HEK293 (cell line): ENCODE data around the gene GPR153.

Source experiments
- CTCF ChIA-PET: fragments of 350-600 bp; formaldehyde crosslinking; extraction: SDS; loops from one replicate; lab custom pipeline; 2021; ENCODE audit warnings: antibody characterized with exemption; lab: Yijun Ruan, JAX
- POLR2A ChIA-PET: fragments of 300-600 bp; formaldehyde crosslinking; extraction: SDS; loops from one replicate; lab custom pipeline; 2020; ENCODE audit warnings: antibody characterized with exemption, inconsistent platforms; lab: Yijun Ruan, JAX
- H3K27ac ChIP-seq: fragments of 200-500 bp; sonication (Bioruptor generic); 2 replicates; pipeline ENCODE4 v1.5.1; 2014; ENCODE audit warnings: low read depth, low read length, control low read depth, inconsistent platforms; ENCODE audit errors: extremely low read depth
- H3K36me3 ChIP-seq, 2 experiments: fragments of 200-500 bp in 1 of 2; sonication (Bioruptor generic) in 1 of 2; 1 replicate in 1 of 2; 2 replicates in 1 of 2; pipeline ENCODE4 v1.5.1; 2014 to 2017; ENCODE audit warnings: inconsistent platforms in 2 of 2, low read length in 2 of 2; ENCODE audit not compliant: control insufficient read depth in 2 of 2, insufficient read depth in 1 of 2
- H3K4me1 ChIP-seq: fragments of 200-500 bp; sonication (Bioruptor generic); 2 replicates; pipeline ENCODE4 v1.5.1; 2014; ENCODE audit warnings: mild to moderate bottlenecking, low read length, inconsistent platforms; ENCODE audit not compliant: control insufficient read depth, insufficient read depth
- H3K4me3 ChIP-seq: 2 replicates; pipeline ENCODE4 v1.5.1; 2011; ENCODE audit warnings: low read depth, mild to moderate bottlenecking, control low read depth, low read length, moderate library complexity
- H3K9me3 ChIP-seq: fragments of 200-500 bp; sonication (Bioruptor generic); 2 replicates; pipeline ENCODE4 v1.5.1; 2014; ENCODE audit warnings: low read depth, low read length, inconsistent platforms; ENCODE audit not compliant: control insufficient read depth, insufficient read depth
- EGR2 ChIP-seq: fragments of 450-650 bp; formaldehyde crosslinking; IDR thresholded peaks from 2 replicates; pipeline ENCODE4 v1.5.1; 2016; ENCODE audit warnings: low read depth, missing biosample characterization, missing genetic modification characterization
- FEZF1 ChIP-seq: fragments of 450-650 bp; formaldehyde crosslinking; IDR thresholded peaks from 2 replicates; pipeline ENCODE4 v1.5.1; 2016; ENCODE audit warnings: missing biosample characterization, missing genetic modification characterization
- GLIS2 ChIP-seq: fragments of 450-650 bp; formaldehyde crosslinking; IDR thresholded peaks from 2 replicates; pipeline ENCODE4 v1.5.1; 2016; ENCODE audit warnings: missing biosample characterization, missing genetic modification characterization
- OSR2 ChIP-seq: fragments of 450-650 bp; formaldehyde crosslinking; IDR thresholded peaks from 2 replicates; pipeline ENCODE4 v1.5.1; 2016; ENCODE audit warnings: missing biosample characterization, missing genetic modification characterization
- RBAK ChIP-seq: fragments of 450-650 bp; formaldehyde crosslinking; IDR thresholded peaks from 2 replicates; pipeline ENCODE4 v1.5.1; 2016; ENCODE audit warnings: missing biosample characterization, missing genetic modification characterization
- ZBTB17 ChIP-seq: fragments of 450-650 bp; formaldehyde crosslinking; IDR thresholded peaks from 2 replicates; pipeline ENCODE4 v1.5.1; 2016; ENCODE audit warnings: missing biosample characterization, missing genetic modification characterization
- ZFP41 ChIP-seq: fragments of 450-650 bp; formaldehyde crosslinking; IDR thresholded peaks from 2 replicates; pipeline ENCODE4 v1.5.1; 2016; ENCODE audit warnings: missing biosample characterization, missing genetic modification characterization, borderline replicate concordance
- ZNF155 ChIP-seq: fragments of 450-650 bp; formaldehyde crosslinking; IDR thresholded peaks from 2 replicates; pipeline ENCODE4 v1.5.1; 2016; ENCODE audit warnings: missing biosample characterization, missing genetic modification characterization
- ZNF221 ChIP-seq: fragments of 450-650 bp; formaldehyde crosslinking; IDR thresholded peaks from 2 replicates; pipeline ENCODE4 v1.5.1; 2017; ENCODE audit warnings: missing biosample characterization, missing genetic modification characterization, borderline replicate concordance
- ZNF302 ChIP-seq: fragments of 450-650 bp; formaldehyde crosslinking; IDR thresholded peaks from 2 replicates; pipeline ENCODE4 v1.5.1; 2016; ENCODE audit warnings: missing biosample characterization, missing genetic modification characterization, low read depth
- ZNF560 ChIP-seq: fragments of 450-650 bp; formaldehyde crosslinking; IDR thresholded peaks from 2 replicates; pipeline ENCODE4 v1.5.1; 2017; ENCODE audit warnings: missing biosample characterization, missing genetic modification characterization, borderline replicate concordance
- ZNF621 ChIP-seq: fragments of 450-650 bp; formaldehyde crosslinking; IDR thresholded peaks from 2 replicates; pipeline ENCODE4 v1.5.1; 2017; ENCODE audit warnings: missing biosample characterization, missing genetic modification characterization
- ZNF654 ChIP-seq: fragments of 450-650 bp; formaldehyde crosslinking; IDR thresholded peaks from 2 replicates; pipeline ENCODE4 v1.5.1; 2016; ENCODE audit warnings: low read depth, missing biosample characterization, missing genetic modification characterization
- ZNF677 ChIP-seq: fragments of 450-650 bp; IDR thresholded peaks from 2 replicates; pipeline ENCODE4 v1.5.0; 2018; ENCODE audit warnings: missing biosample characterization, mild to moderate bottlenecking, missing genetic modification characterization, moderate library complexity
- ZNF791 ChIP-seq: fragments of 450-650 bp; formaldehyde crosslinking; IDR thresholded peaks from 2 replicates; pipeline ENCODE4 v1.5.1; 2016; ENCODE audit warnings: missing biosample characterization, missing genetic modification characterization
- ZSCAN16 ChIP-seq: fragments of 450-650 bp; formaldehyde crosslinking; IDR thresholded peaks from 2 replicates; pipeline ENCODE4 v1.5.1; 2016; ENCODE audit warnings: missing biosample characterization, missing genetic modification characterization
- TF ChIP-seq, protein P1 (sequence below): fragments of 450-650 bp; formaldehyde crosslinking; conservative IDR thresholded peaks from 2 replicates; pipeline ENCODE4 v1.5.1; 2016; ENCODE audit warnings: low read depth, missing biosample characterization, missing genetic modification characterization
- TF ChIP-seq, protein P2 (sequence below): fragments of 450-650 bp; formaldehyde crosslinking; optimal IDR thresholded peaks from 2 replicates; pipeline ENCODE3; 2016; ENCODE audit warnings: missing biosample characterization, mild to moderate bottlenecking, missing genetic modification characterization
- TF ChIP-seq, protein P3 (sequence below): fragments of 450-650 bp; IDR thresholded peaks from 2 replicates; pipeline ENCODE4 v1.5.1; 2018; ENCODE audit warnings: missing biosample characterization, mild to moderate bottlenecking, missing genetic modification characterization
- TF ChIP-seq, protein P4 (sequence below): fragments of 450-650 bp; IDR thresholded peaks from 2 replicates; pipeline ENCODE4 v1.5.1; 2018; ENCODE audit warnings: missing biosample characterization, missing genetic modification characterization

GPR153 gene

DNA sequence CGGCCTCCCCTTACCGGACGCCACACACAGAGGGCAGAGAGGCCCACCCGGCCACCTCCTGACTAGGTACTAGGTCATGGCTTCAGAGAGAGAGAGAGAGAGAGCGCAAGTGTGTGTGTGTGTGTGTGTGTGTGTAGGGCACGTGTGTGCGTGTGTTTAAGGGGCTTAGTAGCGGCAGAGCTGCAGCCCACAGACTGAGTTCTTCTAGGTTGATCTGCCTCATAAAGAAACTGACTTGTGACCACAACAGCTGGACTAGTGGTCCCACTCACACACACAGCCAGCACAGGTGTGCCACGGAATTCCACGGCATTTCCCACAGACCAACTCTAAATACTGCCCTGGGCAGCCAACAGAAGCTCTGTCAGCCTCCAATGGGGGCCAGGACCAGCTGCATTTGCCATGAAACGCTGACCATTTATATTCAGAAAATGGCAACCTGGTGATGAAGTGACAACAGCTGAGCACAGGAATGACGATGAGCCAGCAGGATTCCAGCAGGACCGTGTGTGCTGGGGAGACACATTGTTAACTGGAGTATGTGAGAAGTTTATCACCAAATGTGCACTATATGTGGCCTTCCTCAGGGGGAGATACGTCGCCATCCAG lies 38.8 kb upstream of the GPR153 start:
- TF ChIP-seq ZBTB17 (no peak), ZNF677 (tag by site-specific recombination) (no peak), EGR2 (tag by site-specific recombination) (no peak), ZSCAN16 (tag by site-specific recombination) (no peak), ZNF155 (tag by site-specific recombination) (no peak), ZNF791 (no peak), ZNF654 (tag by site-specific recombination) (no peak), ZFP41 (no peak), ZNF302 (no peak), RBAK (tag by site-specific recombination) (no peak), GLIS2 (no peak), ZNF221 (no peak), FEZF1 (no peak), OSR2 (tag by site-specific recombination) (no peak), ZNF560 (tag by site-specific recombination) (no peak), ZNF621 (tag by site-specific recombination) (no peak)
- TF ChIP-seq, protein P1, sequence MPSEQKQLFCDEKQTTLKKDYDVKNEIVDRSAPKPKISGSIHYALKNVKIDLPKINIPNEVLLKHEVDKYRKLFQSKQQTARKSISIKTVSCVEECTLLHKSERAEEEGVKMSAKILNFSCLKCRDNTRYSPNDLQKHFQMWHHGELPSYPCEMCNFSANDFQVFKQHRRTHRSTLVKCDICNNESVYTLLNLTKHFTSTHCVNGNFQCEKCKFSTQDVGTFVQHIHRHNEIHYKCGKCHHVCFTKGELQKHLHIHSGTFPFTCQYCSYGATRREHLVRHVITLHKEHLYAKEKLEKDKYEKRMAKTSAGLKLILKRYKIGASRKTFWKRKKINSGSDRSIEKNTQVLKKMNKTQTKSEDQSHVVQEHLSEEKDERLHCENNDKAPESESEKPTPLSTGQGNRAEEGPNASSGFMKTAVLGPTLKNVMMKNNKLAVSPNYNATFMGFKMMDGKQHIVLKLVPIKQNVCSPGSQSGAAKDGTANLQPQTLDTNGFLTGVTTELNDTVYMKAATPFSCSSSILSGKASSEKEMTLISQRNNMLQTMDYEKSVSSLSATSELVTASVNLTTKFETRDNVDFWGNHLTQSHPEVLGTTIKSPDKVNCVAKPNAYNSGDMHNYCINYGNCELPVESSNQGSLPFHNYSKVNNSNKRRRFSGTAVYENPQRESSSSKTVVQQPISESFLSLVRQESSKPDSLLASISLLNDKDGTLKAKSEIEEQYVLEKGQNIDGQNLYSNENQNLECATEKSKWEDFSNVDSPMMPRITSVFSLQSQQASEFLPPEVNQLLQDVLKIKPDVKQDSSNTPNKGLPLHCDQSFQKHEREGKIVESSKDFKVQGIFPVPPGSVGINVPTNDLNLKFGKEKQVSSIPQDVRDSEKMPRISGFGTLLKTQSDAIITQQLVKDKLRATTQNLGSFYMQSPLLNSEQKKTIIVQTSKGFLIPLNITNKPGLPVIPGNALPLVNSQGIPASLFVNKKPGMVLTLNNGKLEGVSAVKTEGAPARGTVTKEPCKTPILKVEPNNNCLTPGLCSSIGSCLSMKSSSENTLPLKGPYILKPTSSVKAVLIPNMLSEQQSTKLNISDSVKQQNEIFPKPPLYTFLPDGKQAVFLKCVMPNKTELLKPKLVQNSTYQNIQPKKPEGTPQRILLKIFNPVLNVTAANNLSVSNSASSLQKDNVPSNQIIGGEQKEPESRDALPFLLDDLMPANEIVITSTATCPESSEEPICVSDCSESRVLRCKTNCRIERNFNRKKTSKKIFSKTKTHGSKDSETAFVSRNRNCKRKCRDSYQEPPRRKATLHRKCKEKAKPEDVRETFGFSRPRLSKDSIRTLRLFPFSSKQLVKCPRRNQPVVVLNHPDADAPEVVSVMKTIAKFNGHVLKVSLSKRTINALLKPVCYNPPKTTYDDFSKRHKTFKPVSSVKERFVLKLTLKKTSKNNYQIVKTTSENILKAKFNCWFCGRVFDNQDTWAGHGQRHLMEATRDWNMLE (tag by site-specific recombination) = no peak
- TF ChIP-seq, protein P2, sequence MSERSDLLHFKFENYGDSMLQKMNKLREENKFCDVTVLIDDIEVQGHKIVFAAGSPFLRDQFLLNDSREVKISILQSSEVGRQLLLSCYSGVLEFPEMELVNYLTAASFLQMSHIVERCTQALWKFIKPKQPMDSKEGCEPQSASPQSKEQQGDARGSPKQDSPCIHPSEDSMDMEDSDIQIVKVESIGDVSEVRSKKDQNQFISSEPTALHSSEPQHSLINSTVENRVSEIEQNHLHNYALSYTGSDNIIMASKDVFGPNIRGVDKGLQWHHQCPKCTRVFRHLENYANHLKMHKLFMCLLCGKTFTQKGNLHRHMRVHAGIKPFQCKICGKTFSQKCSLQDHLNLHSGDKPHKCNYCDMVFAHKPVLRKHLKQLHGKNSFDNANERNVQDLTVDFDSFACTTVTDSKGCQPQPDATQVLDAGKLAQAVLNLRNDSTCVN (tag by site-specific recombination) = no peak
- TF ChIP-seq, protein P3, sequence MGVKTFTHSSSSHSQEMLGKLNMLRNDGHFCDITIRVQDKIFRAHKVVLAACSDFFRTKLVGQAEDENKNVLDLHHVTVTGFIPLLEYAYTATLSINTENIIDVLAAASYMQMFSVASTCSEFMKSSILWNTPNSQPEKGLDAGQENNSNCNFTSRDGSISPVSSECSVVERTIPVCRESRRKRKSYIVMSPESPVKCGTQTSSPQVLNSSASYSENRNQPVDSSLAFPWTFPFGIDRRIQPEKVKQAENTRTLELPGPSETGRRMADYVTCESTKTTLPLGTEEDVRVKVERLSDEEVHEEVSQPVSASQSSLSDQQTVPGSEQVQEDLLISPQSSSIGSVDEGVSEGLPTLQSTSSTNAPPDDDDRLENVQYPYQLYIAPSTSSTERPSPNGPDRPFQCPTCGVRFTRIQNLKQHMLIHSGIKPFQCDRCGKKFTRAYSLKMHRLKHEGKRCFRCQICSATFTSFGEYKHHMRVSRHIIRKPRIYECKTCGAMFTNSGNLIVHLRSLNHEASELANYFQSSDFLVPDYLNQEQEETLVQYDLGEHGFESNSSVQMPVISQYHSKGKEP (tag by site-specific recombination) = no peak
- TF ChIP-seq, protein P4, sequence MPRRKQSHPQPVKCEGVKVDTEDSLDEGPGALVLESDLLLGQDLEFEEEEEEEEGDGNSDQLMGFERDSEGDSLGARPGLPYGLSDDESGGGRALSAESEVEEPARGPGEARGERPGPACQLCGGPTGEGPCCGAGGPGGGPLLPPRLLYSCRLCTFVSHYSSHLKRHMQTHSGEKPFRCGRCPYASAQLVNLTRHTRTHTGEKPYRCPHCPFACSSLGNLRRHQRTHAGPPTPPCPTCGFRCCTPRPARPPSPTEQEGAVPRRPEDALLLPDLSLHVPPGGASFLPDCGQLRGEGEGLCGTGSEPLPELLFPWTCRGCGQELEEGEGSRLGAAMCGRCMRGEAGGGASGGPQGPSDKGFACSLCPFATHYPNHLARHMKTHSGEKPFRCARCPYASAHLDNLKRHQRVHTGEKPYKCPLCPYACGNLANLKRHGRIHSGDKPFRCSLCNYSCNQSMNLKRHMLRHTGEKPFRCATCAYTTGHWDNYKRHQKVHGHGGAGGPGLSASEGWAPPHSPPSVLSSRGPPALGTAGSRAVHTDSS (tag by site-specific recombination) = no peak
- ChIA-PET CTCF (interaction anchor here (0.7 kb wide), 1 partner anchor 42 kb away, joined by 4 read pairs; no protein-coding TSS in a partner anchor), POLR2A (interaction anchor here (0.6 kb wide), 1 partner anchor 97 kb away, joined by 3 read pairs; no protein-coding TSS in a partner anchor)
- Histone ChIP-seq H3K4me1 (no peaks in the 10 kb centered on the region), H3K36me3 (peaks cover 0 to 64% of the 10 kb centered on the region in 2 experiments; a peak in 1 of 3 replicates), H3K27ac (no peak overlapping the region), H3K9me3 (no peaks in the 10 kb centered on the region), H3K4me3 (no peak overlapping the region)
